Loucy (cell line): ENCODE measurements around the gene S1PR2.
"Not testable (repeated sequence)": the region's sequence is repeated elsewhere in the genome, so short reads cannot be mapped to it uniquely, and the experiment has no call there.

Experiments used
- H2AFZ ChIP-seq: fragments of 200-600 bp; sonication (generic); 2 replicates; pipeline ENCODE4 v1.6.0; 2016; ENCODE audit warnings: antibody characterized with exemption, mild to moderate bottlenecking, low read length, moderate library complexity
- H3F3A ChIP-seq: fragments of 200-600 bp; 2 replicates; pipeline ENCODE4 v1.6.0; 2016; ENCODE audit warnings: antibody characterized with exemption, low read depth, mild to moderate bottlenecking
- H3K27me3 ChIP-seq: fragments of 200-600 bp; sonication (generic); 2 replicates; pipeline ENCODE4 v1.6.1; 2014; ENCODE audit warnings: low read length, mild to moderate bottlenecking; ENCODE audit not compliant: insufficient read depth, poor library complexity, severe bottlenecking
- H3K36me3 ChIP-seq: fragments of 200-600 bp; sonication (generic); 2 replicates; pipeline ENCODE4 v1.6.1; 2016; ENCODE audit warnings: low read length; ENCODE audit not compliant: insufficient read depth
- H3K4me1 ChIP-seq: fragments of 200-600 bp; sonication (generic); 2 replicates; pipeline ENCODE4 v1.5.1; 2014; ENCODE audit warnings: low read length, mild to moderate bottlenecking; ENCODE audit not compliant: insufficient read depth, poor library complexity, severe bottlenecking
- H3K4me2 ChIP-seq: fragments of 200-600 bp; sonication (generic); 2 replicates; pipeline ENCODE4 v1.6.0; 2014; ENCODE audit warnings: antibody characterized with exemption, low read length, low read depth, mild to moderate bottlenecking; ENCODE audit not compliant: poor library complexity, severe bottlenecking
- H3K4me3 ChIP-seq: fragments of 200-600 bp; sonication (generic); 2 replicates; pipeline ENCODE4 v1.5.1; 2014; ENCODE audit warnings: low read length, mild to moderate bottlenecking, mixed read lengths; ENCODE audit not compliant: poor library complexity, severe bottlenecking
- H3K79me2 ChIP-seq: fragments of 200-600 bp; sonication (generic); 2 replicates; pipeline ENCODE4 v1.6.1; 2014; ENCODE audit warnings: low read length; ENCODE audit not compliant: insufficient read depth
- H3K9ac ChIP-seq: fragments of 200-600 bp; sonication (generic); 2 replicates; pipeline ENCODE4 v1.6.0; 2014; ENCODE audit warnings: mild to moderate bottlenecking, low read depth, low read length, moderate library complexity; ENCODE audit not compliant: poor library complexity, severe bottlenecking
- H3K9me2 ChIP-seq: fragments of 200-600 bp; sonication (generic); replicated peaks from 2 replicates; pipeline ENCODE4 v1.6.1; 2016; ENCODE audit warnings: low read depth, low read length, mixed read lengths
- H3K9me3 ChIP-seq: fragments of 200-600 bp; sonication (generic); 2 replicates; pipeline ENCODE4 v1.6.1; 2014; ENCODE audit warnings: mild to moderate bottlenecking, antibody characterized with exemption, low read length, low read depth; ENCODE audit not compliant: insufficient read depth
- H4K20me1 ChIP-seq: fragments of 200-600 bp; sonication (generic); 2 replicates; pipeline ENCODE4 v1.6.0; 2014; ENCODE audit warnings: antibody characterized with exemption, low read length, mild to moderate bottlenecking; ENCODE audit not compliant: insufficient read depth, poor library complexity, severe bottlenecking
- CTCF ChIP-seq: fragments of 200-600 bp; sonication (generic); conservative IDR thresholded peaks from 2 replicates; pipeline ENCODE4 v1.5.1; 2014; ENCODE audit warnings: mild to moderate bottlenecking, antibody characterized with exemption, low read length
- EZH2phosphoT487 ChIP-seq: fragments of 200-600 bp; IDR thresholded peaks from 2 replicates; pipeline ENCODE4 v1.6.1; 2018; ENCODE audit warnings: antibody characterized with exemption, mild to moderate bottlenecking, moderate library complexity, borderline replicate concordance

Gene S1PR2

GRCh38 chr19:10180459-10180858 lies 50.7 kb downstream of the S1PR2 start:
- H3K79me2 ChIP-seq, result peaks cover 43% of the 10 kb centered on the region

GRCh38 chr19:10180024-10180423 lies 51.1 kb downstream of the S1PR2 start:
- not testable (repeated sequence) for H3F3A ChIP-seq, H3K9me2 ChIP-seq, H3K9ac ChIP-seq, H3K27me3 ChIP-seq, H3K4me1 ChIP-seq, H3K9me3 ChIP-seq, H2AFZ ChIP-seq, H3K4me3 ChIP-seq, H3K4me2 ChIP-seq
- H3K36me3 ChIP-seq, result peaks cover 78% of the 10 kb centered on the region
- peaks cover 39% of the 10 kb centered on the region for H3K79me2 ChIP-seq
- peaks cover 34% of the 10 kb centered on the region for H4K20me1 ChIP-seq

More at GRCh38 chr19:10180459-10180858, 50.7 kb downstream of the S1PR2 start:
- no peaks in the 10 kb centered on the region for H3K9me3 ChIP-seq
- no peak for TF ChIP-seq CTCF
- TF ChIP-seq EZH2phosphoT487, result no peak
- no peaks in the 10 kb centered on the region for H3K27me3 ChIP-seq
- no peak overlapping the region for H3K9ac ChIP-seq
- H3K4me3 ChIP-seq, result no peak overlapping the region
- peaks cover 74% of the 10 kb centered on the region for H3K36me3 ChIP-seq
- no peak overlapping the region for H2AFZ ChIP-seq
- no peaks in the 10 kb centered on the region for H3K4me1 ChIP-seq
- H3K4me2 ChIP-seq, result no peak overlapping the region
- H4K20me1 ChIP-seq, result peaks cover 36% of the 10 kb centered on the region
- H3K9me2 ChIP-seq, result no peaks in the 10 kb centered on the region
- H3F3A ChIP-seq, result no peaks in the 10 kb centered on the region

GRCh38 chr19:10173527-10173926 lies 57.6 kb downstream of the S1PR2 start:
- H3K9me3 ChIP-seq, result no peaks in the 10 kb centered on the region
- no peaks in the 10 kb centered on the region for H3F3A ChIP-seq
- H3K4me2 ChIP-seq, result no peak overlapping the region
- no peaks in the 10 kb centered on the region for H3K4me1 ChIP-seq
- no peak overlapping the region for H3K9ac ChIP-seq
- H2AFZ ChIP-seq, result no peak overlapping the region
- H3K79me2 ChIP-seq, result no peaks in the 10 kb centered on the region
- peaks cover 10% of the 10 kb centered on the region for H4K20me1 ChIP-seq
- no peaks in the 10 kb centered on the region for H3K9me2 ChIP-seq
- TF ChIP-seq EZH2phosphoT487 (no peak), CTCF (no peak)
- H3K27me3 ChIP-seq, result no peaks in the 10 kb centered on the region
- H3K36me3 ChIP-seq, result peaks cover 84% of the 10 kb centered on the region
- no peak overlapping the region for H3K4me3 ChIP-seq
